SU-DHL-6 (cell line): ENCODE results near the gene TRIM6.
"Not testable (repeated sequence)": the region's sequence is repeated elsewhere in the genome, so short reads cannot be mapped to it uniquely, and the experiment has no call there.

Experiments used
- CTCF ChIP-seq: fragments of 200-600 bp; sonication (generic); IDR thresholded peaks from one replicate; pipeline ENCODE4 v1.5.1; 2017; ENCODE audit warnings: antibody characterized with exemption, mild to moderate bottlenecking, low read length, moderate library complexity; ENCODE audit not compliant: insufficient read depth, poor library complexity, severe bottlenecking
- EZH2phosphoT487 ChIP-seq: fragments of 200-600 bp; sonication (generic), shearing (Covaris generic); conservative IDR thresholded peaks from 2 replicates; pipeline ENCODE4 v1.6.1; 2018; ENCODE audit warnings: mild to moderate bottlenecking, antibody characterized with exemption, low read length, moderate library complexity, mixed read lengths

- not testable (repeated sequence) for TF ChIP-seq CTCF, EZH2phosphoT487
Observed at GRCh38 chr11:5602791-5603190, 6.4 kb downstream of the TRIM6 start.
